WERI-Rb-1 (cell line): ENCODE data around the gene SCLY.
"Not testable (repeated sequence)": the region's sequence is repeated elsewhere in the genome, so short reads cannot be mapped to it uniquely, and the experiment has no call there.

ENCODE experiments used
- DNase-seq: peaks from one replicate; pipeline ENCODE4 v3.0.0-alpha.2; 2020
- H3K27ac ChIP-seq: fragments of 250-450 bp; sonication (Bioruptor Pico); 2 replicates; pipeline ENCODE4 v1.5.1; 2020; ENCODE audit warnings: mild to moderate bottlenecking, moderate library complexity
- H3K27me3 ChIP-seq: fragments of 250-450 bp; sonication (Bioruptor Pico); 2 replicates; pipeline ENCODE4 v1.5.1; 2021; ENCODE audit warnings: mild to moderate bottlenecking, low read depth, moderate library complexity; ENCODE audit not compliant: insufficient read depth, severe bottlenecking
- H3K36me3 ChIP-seq: fragments of 250-450 bp; sonication (Bioruptor Pico); 2 replicates; pipeline ENCODE4 v1.5.1; 2020; ENCODE audit warnings: mild to moderate bottlenecking, moderate library complexity
- H3K4me3 ChIP-seq: 2 replicates; pipeline ENCODE4 v1.5.1; 2011; ENCODE audit warnings: low read depth, mild to moderate bottlenecking, control low read depth, low read length
- H3K9me3 ChIP-seq: fragments of 250-450 bp; sonication (Bioruptor Pico); 2 replicates; pipeline ENCODE4 v1.5.1; 2021; ENCODE audit warnings: mild to moderate bottlenecking, moderate library complexity; ENCODE audit not compliant: severe bottlenecking
- CTCF ChIP-seq: IDR thresholded peaks from 2 replicates; pipeline ENCODE4 v1.5.1; 2011; ENCODE audit warnings: low read depth, mild to moderate bottlenecking, control low read depth, inconsistent platforms, low read length

The SCLY gene

GRCh38 chr2:238032755-238033337 is 28.0 kb upstream of the SCLY start:
- no peak for TF ChIP-seq CTCF
- Histone ChIP-seq H3K27me3 (no peaks in the 10 kb centered on the region), H3K4me3 (no peak overlapping the region), H3K9me3 (no peaks in the 10 kb centered on the region), H3K36me3 (peaks cover 29% of the 10 kb centered on the region), H3K27ac (no peak overlapping the region)
- no peak for DNase-seq

GRCh38 chr2:238033991-238034390 is 26.8 kb upstream of the SCLY start:
- H3K36me3 ChIP-seq, result peaks cover 34% of the 10 kb centered on the region
- not testable (repeated sequence) for H3K4me3 ChIP-seq, H3K9me3 ChIP-seq, DNase-seq, H3K27me3 ChIP-seq, H3K27ac ChIP-seq

- H3K27ac ChIP-seq, result no peak overlapping the region
- no peaks in the 10 kb centered on the region for H3K27me3 ChIP-seq
- no peak for TF ChIP-seq CTCF
- peaks cover 15% of the 10 kb centered on the region for H3K36me3 ChIP-seq
- H3K4me3 ChIP-seq, result no peak overlapping the region
- H3K9me3 ChIP-seq, result no peaks in the 10 kb centered on the region
- no peak for DNase-seq
Observed at GRCh38 chr2:238038203-238038602, 22.6 kb upstream of the SCLY start.

GRCh38 chr2:238039151-238039550 is 21.6 kb upstream of the SCLY start:
- H3K36me3 ChIP-seq, result peaks cover 15% of the 10 kb centered on the region
- TF ChIP-seq CTCF, result no peak
- no peaks in the 10 kb centered on the region for H3K9me3 ChIP-seq
- no peak overlapping the region for H3K4me3 ChIP-seq
- DNase-seq, result no peak
- H3K27ac ChIP-seq, result no peak overlapping the region
- H3K27me3 ChIP-seq, result no peaks in the 10 kb centered on the region

- Histone ChIP-seq H3K4me3 (no peak overlapping the region), H3K27ac (no peak overlapping the region), H3K9me3 (no peaks in the 10 kb centered on the region), H3K36me3 (peaks cover 15% of the 10 kb centered on the region), H3K27me3 (no peaks in the 10 kb centered on the region)
- no peak for TF ChIP-seq CTCF
- no peak for DNase-seq
Observed at GRCh38 chr2:238039985-238040384, 20.8 kb upstream of the SCLY start.

- H3K36me3 ChIP-seq, result peaks cover 13% of the 10 kb centered on the region
- H3K27me3 ChIP-seq, result no peaks in the 10 kb centered on the region
- no peak overlapping the region for H3K27ac ChIP-seq
- H3K4me3 ChIP-seq, result no peak overlapping the region
- no peak for TF ChIP-seq CTCF
- no peaks in the 10 kb centered on the region for H3K9me3 ChIP-seq
- DNase-seq, result no peak
Observed at GRCh38 chr2:238040918-238041317, 19.9 kb upstream of the SCLY start.
